Tibial nerve (tissue), 4 donors: Measurements from ENCODE around the gene B3GALNT1.

Experiments
- EP300 ChIP-seq, 2 donors: sonication (generic); formaldehyde crosslinking; IDR thresholded peaks; one replicate each; pipeline ENCODE4 v1.6.1; 2017; ENCODE audit warnings: antibody characterized with exemption in 2 of 2, mild to moderate bottlenecking in 1 of 2
- TF ChIP-seq, protein P1 (sequence below), 5 experiments: fragments of 200-600 bp in 3 of 5; fragments of 450-650 bp in 2 of 5; sonication (generic) in 3 of 5; IDR thresholded peaks; one replicate each; pipeline ENCODE4 v1.5.1; 2016 to 2019; ENCODE audit warnings: antibody characterized with exemption in 5 of 5, mild to moderate bottlenecking in 3 of 5, moderate library complexity in 2 of 5

GRCh38 chr3:161096771-161097367, 8.3 kb downstream of the B3GALNT1 start:
- TF ChIP-seq, protein P1, sequence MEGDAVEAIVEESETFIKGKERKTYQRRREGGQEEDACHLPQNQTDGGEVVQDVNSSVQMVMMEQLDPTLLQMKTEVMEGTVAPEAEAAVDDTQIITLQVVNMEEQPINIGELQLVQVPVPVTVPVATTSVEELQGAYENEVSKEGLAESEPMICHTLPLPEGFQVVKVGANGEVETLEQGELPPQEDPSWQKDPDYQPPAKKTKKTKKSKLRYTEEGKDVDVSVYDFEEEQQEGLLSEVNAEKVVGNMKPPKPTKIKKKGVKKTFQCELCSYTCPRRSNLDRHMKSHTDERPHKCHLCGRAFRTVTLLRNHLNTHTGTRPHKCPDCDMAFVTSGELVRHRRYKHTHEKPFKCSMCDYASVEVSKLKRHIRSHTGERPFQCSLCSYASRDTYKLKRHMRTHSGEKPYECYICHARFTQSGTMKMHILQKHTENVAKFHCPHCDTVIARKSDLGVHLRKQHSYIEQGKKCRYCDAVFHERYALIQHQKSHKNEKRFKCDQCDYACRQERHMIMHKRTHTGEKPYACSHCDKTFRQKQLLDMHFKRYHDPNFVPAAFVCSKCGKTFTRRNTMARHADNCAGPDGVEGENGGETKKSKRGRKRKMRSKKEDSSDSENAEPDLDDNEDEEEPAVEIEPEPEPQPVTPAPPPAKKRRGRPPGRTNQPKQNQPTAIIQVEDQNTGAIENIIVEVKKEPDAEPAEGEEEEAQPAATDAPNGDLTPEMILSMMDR (IDR thresholded peaks at IDR 0.05): no peak
- no peak for TF ChIP-seq EP300 (IDR thresholded peaks at IDR 0.05)
